Posterior vena cava (tissue), 2 donors: ENCODE results near the gene FTO. TPM values are rescaled to one million over a fixed set of nuclear protein-coding genes. Genes with fewer than 3 reads are reported as not detected.

ENCODE experiments used
- DNase-seq: peaks from one replicate; pipeline ENCODE4 v3.0.0-alpha.2; 2020; ENCODE audit warnings: low spot score
- intact Hi-C, 2 donors: fragments of 100-400 bp; cut with DNase I; formaldehyde crosslinking; loops; one replicate each; pipeline versions ENCODE4 v1.14.1 to v1.14.2; 2022 to 2023
- total RNA-seq, 2 donors: library from RNA; stranded (reverse); fragmentation: NEBNext Ultra II Directional; extraction: Animal tissue kit (Norgen Biotek cat#: 25700); gene quantifications; one replicate each; pipeline ENCODE4 v1.2.1, GENCODE V29; 2021
- donor health status: DM: yes; HTN: yes; CAD: no.
- donor health status: DM: yes; HTN: yes; CAD: no.

Gene FTO
- total RNA-seq, 2 donors from 2014 or later, result 77.7 to 98.0 TPM

- intact Hi-C loops, result no loop called here
- DNase-seq, result no peak
Observed at GRCh38 chr16:54115558-54115957, 411.6 kb downstream of the FTO start.

- intact Hi-C loops, result no loop called here
- no peak for DNase-seq
Observed at GRCh38 chr16:54116124-54116655, 412.2 kb downstream of the FTO start.

GRCh38 chr16:54118846-54119245 is 414.9 kb downstream of the FTO start:
- intact Hi-C loops, result no loop called here
- no peak for DNase-seq

- intact Hi-C loops, result no loop called here
- no peak for DNase-seq
Observed at GRCh38 chr16:54120846-54121480, 417.0 kb downstream of the FTO start.

- DNase-seq, result no peak
Observed at GRCh38 chr16:54121539-54122295, 417.8 kb downstream of the FTO start.

GRCh38 chr16:54123766-54124165 is 419.8 kb downstream of the FTO start:
- intact Hi-C loops, result no loop called here
- DNase-seq, result no peak

More at GRCh38 chr16:54121539-54122295, 417.8 kb downstream of the FTO start:
- intact Hi-C loops, result no loop called here

GRCh38 chr16:54125751-54126655 is 422.0 kb downstream of the FTO start:
- intact Hi-C loops, result no loop called here
- DNase-seq, result no peak

GRCh38 chr16:54126907-54127306 is 423.0 kb downstream of the FTO start:
- intact Hi-C loops, result no loop called here
- no peak for DNase-seq

GRCh38 chr16:54128629-54129234 is 424.8 kb downstream of the FTO start:
- no peak for DNase-seq
- intact Hi-C loops, result no loop called here

- DNase-seq, result no peak
- intact Hi-C loops, result no loop called here
Observed at GRCh38 chr16:54129810-54130209, 425.9 kb downstream of the FTO start.

GRCh38 chr16:54135361-54136275 is 431.7 kb downstream of the FTO start:
- intact Hi-C loops, result no loop called here
- DNase-seq, result no peak

GRCh38 chr16:54136276-54136625 is 432.3 kb downstream of the FTO start:
- no peak for DNase-seq

GRCh38 chr16:54140057-54140787 is 436.3 kb downstream of the FTO start:
- no peak for DNase-seq
- intact Hi-C loops, result no loop called here

More at GRCh38 chr16:54136276-54136625, 432.3 kb downstream of the FTO start:
- intact Hi-C loops, result no loop called here

GRCh38 chr16:54140788-54141136 is 436.8 kb downstream of the FTO start:
- no peak for DNase-seq
- intact Hi-C loops, result no loop called here

GRCh38 chr16:54142787-54143186 is 438.8 kb downstream of the FTO start:
- intact Hi-C loops, result no loop called here

GRCh38 chr16:54143410-54143809 is 439.5 kb downstream of the FTO start:
- no peak for DNase-seq
- intact Hi-C loops, result no loop called here

More at GRCh38 chr16:54142787-54143186, 438.8 kb downstream of the FTO start:
- DNase-seq, result no peak

- DNase-seq, result no peak
- intact Hi-C loops, result no loop called here
Observed at GRCh38 chr16:54143934-54144571, 440.1 kb downstream of the FTO start.
